ENCODE results near the gene SHISA7. TPM values are rescaled to one million over a fixed set of nuclear protein-coding genes. Genes with fewer than 3 reads are reported as not detected.

SHISA7 gene
- total RNA-seq, 1 experiment from 2014 or later: not detected

DNA sequence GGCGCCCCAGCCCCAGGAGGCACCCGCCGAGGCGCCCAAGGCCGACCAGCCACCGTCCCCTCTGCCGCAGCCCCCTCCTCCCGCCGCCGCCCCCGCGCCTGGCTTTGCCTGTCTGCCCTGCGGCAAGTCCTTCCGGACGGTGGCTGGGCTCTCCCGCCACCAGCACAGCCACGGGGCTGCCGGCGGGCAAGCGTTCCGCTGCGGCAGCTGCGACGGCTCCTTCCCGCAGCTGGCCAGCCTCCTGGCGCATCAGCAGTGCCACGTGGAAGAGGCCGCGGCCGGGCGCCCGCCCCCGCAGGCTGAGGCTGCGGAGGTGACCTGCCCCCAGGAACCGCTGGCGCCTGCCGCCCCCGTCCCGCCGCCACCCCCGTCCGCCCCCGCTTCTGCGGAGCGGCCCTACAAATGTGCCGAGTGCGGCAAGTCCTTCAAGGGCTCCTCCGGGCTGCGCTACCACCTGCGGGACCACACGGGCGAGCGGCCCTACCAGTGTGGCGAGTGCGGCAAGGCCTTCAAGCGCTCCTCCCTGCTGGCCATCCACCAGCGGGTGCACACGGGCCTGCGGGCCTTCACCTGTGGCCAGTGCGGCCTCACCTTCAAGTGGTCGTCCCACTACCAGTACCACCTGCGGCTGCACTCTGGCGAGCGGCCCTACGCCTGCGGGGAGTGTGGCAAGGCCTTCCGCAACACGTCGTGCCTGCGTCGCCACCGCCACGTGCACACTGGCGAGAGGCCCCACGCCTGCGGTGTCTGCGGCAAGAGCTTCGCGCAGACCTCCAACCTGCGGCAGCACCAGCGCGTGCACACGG, 39.3 kb upstream of the SHISA7 start:
- Mint-ChIP-seq H3K9me3 (ENCODE audit: unreplicated experiment) (no peaks in the 10 kb centered on the region), H3K4me3 (ENCODE audit: unreplicated experiment) (no peak overlapping the region), H3K27me3 (ENCODE audit: insufficient read depth, unreplicated experiment) (no peaks in the 10 kb centered on the region), H3K36me3 (ENCODE audit: insufficient read depth, unreplicated experiment) (peaks cover 32% of the 10 kb centered on the region), H3K4me1 (ENCODE audit: low read depth, unreplicated experiment) (peaks cover 26% of the 10 kb centered on the region), H3K27ac (ENCODE audit: unreplicated experiment) (no peak overlapping the region)
- no TSS peak for BruUV-seq (replicated peaks)
- no peaks in the 10 kb centered on the region for H3K27me3 ChIP-seq (replicated peaks; ENCODE audit: control insufficient read depth, insufficient read depth, low read length)
- peaks cover 4% of the 10 kb centered on the region; the same call in 1 of the 2 replicates for H3K4me1 ChIP-seq
- DNase-seq: no peak
- intact Hi-C loops (cut with micrococcal nuclease; ENCODE audit: unreplicated experiment): no loop called here
- TF ChIP-seq, protein P1, sequence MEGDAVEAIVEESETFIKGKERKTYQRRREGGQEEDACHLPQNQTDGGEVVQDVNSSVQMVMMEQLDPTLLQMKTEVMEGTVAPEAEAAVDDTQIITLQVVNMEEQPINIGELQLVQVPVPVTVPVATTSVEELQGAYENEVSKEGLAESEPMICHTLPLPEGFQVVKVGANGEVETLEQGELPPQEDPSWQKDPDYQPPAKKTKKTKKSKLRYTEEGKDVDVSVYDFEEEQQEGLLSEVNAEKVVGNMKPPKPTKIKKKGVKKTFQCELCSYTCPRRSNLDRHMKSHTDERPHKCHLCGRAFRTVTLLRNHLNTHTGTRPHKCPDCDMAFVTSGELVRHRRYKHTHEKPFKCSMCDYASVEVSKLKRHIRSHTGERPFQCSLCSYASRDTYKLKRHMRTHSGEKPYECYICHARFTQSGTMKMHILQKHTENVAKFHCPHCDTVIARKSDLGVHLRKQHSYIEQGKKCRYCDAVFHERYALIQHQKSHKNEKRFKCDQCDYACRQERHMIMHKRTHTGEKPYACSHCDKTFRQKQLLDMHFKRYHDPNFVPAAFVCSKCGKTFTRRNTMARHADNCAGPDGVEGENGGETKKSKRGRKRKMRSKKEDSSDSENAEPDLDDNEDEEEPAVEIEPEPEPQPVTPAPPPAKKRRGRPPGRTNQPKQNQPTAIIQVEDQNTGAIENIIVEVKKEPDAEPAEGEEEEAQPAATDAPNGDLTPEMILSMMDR (IDR thresholded peaks at IDR 0.05; ENCODE audit: insufficient read depth in 1 of 2, low read depth in 1 of 2, low read length in 1 of 2, severe bottlenecking in 1 of 2, unreplicated experiment in 1 of 2): no peak
- H3K36me3 ChIP-seq (ENCODE audit: control insufficient read depth, insufficient read depth, low read length): no peaks in the 10 kb centered on the region; the same call in 1 of the 2 replicates
- ChIA-PET CTCF (no interaction called here), POLR2A (no interaction called here)
- H3K9me3 ChIP-seq: no peaks in the 10 kb centered on the region
- no peak overlapping the region for H3K4me3 ChIP-seq (ENCODE audit: low read depth, low read length)

DNA sequence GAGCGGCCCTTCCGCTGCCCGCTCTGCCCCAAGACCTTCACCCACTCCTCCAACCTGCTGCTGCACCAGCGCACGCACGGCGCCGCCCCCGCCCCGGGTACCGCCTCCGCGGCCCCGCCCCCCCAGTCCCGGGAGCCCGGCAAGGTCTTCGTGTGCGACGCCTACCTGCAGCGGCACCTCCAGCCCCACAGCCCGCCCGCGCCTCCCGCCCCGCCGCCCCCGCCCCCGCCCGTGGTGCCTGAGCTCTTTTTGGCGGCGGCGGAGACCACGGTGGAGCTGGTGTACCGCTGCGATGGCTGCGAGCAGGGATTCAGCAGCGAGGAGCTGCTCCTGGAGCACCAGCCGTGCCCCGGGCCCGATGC, 38.7 kb upstream of the SHISA7 start:
- ChIA-PET POLR2A (no interaction called here), CTCF (no interaction called here)
- Histone ChIP-seq H3K4me3 (ENCODE audit: low read depth, low read length) (no peak overlapping the region), H3K4me1 (peaks cover 4% of the 10 kb centered on the region; the same call in 1 of the 2 replicates), H3K27me3 (replicated peaks; ENCODE audit: control insufficient read depth, insufficient read depth, low read length) (no peaks in the 10 kb centered on the region), H3K36me3 (ENCODE audit: control insufficient read depth, insufficient read depth, low read length) (no peaks in the 10 kb centered on the region; the same call in 1 of the 2 replicates), H3K9me3 (no peaks in the 10 kb centered on the region)
- BruUV-seq (replicated peaks): no TSS peak
- TF ChIP-seq, protein P1 (IDR thresholded peaks at IDR 0.05; ENCODE audit: insufficient read depth in 1 of 2, low read depth in 1 of 2, low read length in 1 of 2, severe bottlenecking in 1 of 2, unreplicated experiment in 1 of 2): no peak
- Mint-ChIP-seq H3K4me3 (ENCODE audit: unreplicated experiment) (no peak overlapping the region), H3K27me3 (ENCODE audit: insufficient read depth, unreplicated experiment) (no peaks in the 10 kb centered on the region), H3K4me1 (ENCODE audit: low read depth, unreplicated experiment) (peaks cover 26% of the 10 kb centered on the region), H3K9me3 (ENCODE audit: unreplicated experiment) (no peaks in the 10 kb centered on the region), H3K36me3 (ENCODE audit: insufficient read depth, unreplicated experiment) (peaks cover 32% of the 10 kb centered on the region), H3K27ac (ENCODE audit: unreplicated experiment) (no peak overlapping the region)
- intact Hi-C loops (cut with micrococcal nuclease; ENCODE audit: unreplicated experiment): no loop called here
- DNase-seq: no peak

DNA sequence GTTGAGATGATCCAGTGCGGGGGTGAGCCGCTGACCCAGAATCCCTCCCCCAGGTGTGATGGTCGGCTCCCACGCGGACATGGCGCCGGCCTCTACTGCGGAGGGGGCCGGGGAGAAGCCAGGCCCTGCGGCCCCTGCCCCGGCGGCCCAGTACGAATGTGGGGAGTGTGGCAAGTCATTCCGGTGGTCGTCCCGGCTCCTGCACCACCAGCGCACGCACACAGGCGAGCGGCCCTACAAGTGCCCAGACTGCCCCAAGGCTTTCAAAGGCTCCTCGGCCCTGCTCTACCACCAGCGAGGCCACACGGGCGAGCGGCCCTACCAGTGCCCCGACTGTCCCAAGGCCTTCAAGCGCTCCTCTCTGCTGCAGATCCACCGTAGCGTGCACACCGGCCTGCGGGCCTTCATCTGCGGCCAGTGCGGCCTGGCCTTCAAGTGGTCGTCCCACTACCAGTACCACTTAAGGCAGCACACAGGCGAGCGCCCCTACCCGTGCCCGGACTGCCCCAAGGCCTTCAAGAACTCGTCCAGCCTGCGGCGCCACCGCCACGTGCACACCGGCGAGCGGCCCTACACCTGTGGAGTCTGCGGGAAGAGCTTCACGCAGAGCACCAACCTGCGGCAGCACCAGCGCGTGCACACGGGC, 38.2 kb upstream of the SHISA7 start:
- H3K36me3 Mint-ChIP-seq (ENCODE audit: insufficient read depth, unreplicated experiment): peaks cover 35% of the 10 kb centered on the region
- H3K9me3 ChIP-seq: no peaks in the 10 kb centered on the region
- no peaks in the 10 kb centered on the region for H3K27me3 ChIP-seq (replicated peaks; ENCODE audit: control insufficient read depth, insufficient read depth, low read length)
- CTCF ChIA-PET: no interaction called here
- H3K27ac Mint-ChIP-seq (ENCODE audit: unreplicated experiment): no peak overlapping the region
- H3K4me1 Mint-ChIP-seq (ENCODE audit: low read depth, unreplicated experiment): peaks cover 25% of the 10 kb centered on the region
- H3K27me3 Mint-ChIP-seq (ENCODE audit: insufficient read depth, unreplicated experiment): no peaks in the 10 kb centered on the region
- H3K4me3 Mint-ChIP-seq (ENCODE audit: unreplicated experiment): no peak overlapping the region
- no peaks in the 10 kb centered on the region; the same call in 1 of the 2 replicates for H3K36me3 ChIP-seq (ENCODE audit: control insufficient read depth, insufficient read depth, low read length)
- BruUV-seq (replicated peaks): no TSS peak
- no peak overlapping the region for H3K4me3 ChIP-seq (ENCODE audit: low read depth, low read length)
- POLR2A ChIA-PET: no interaction called here
- DNase-seq: no peak
- H3K9me3 Mint-ChIP-seq (ENCODE audit: unreplicated experiment): no peaks in the 10 kb centered on the region
- TF ChIP-seq, protein P1 (IDR thresholded peaks at IDR 0.05; ENCODE audit: insufficient read depth in 1 of 2, low read depth in 1 of 2, low read length in 1 of 2, severe bottlenecking in 1 of 2, unreplicated experiment in 1 of 2): no peak
- H3K4me1 ChIP-seq: peaks cover 4% of the 10 kb centered on the region; the same call in 1 of the 2 replicates
- intact Hi-C loops (cut with micrococcal nuclease; ENCODE audit: unreplicated experiment): no loop called here
